Hepatocyte (in vitro differentiated cells): ENCODE data around the gene TANC1. TPM values are rescaled to one million over a fixed set of nuclear protein-coding genes. Genes with fewer than 3 reads are reported as not detected.

Experiments
- DNase-seq: peaks from one replicate; pipeline ENCODE4 v3.0.0-alpha.2; 2016; ENCODE audit warnings: low spot score
- H2AFZ ChIP-seq: fragments of 200-600 bp; sonication (generic); 2 replicates; pipeline ENCODE4 v1.6.0; 2016; ENCODE audit warnings: antibody characterized with exemption, mild to moderate bottlenecking
- H3K27ac ChIP-seq: fragments of 200-600 bp; sonication (generic); 2 replicates; pipeline ENCODE4 v1.5.1; 2016; ENCODE audit warnings: mild to moderate bottlenecking
- H3K27me3 ChIP-seq: fragments of 200-600 bp; sonication (generic); 2 replicates; pipeline ENCODE4 v1.6.1; 2016
- H3K36me3 ChIP-seq: fragments of 200-600 bp; sonication (generic); replicated peaks from 2 replicates; pipeline ENCODE4 v1.5.1; 2016; ENCODE audit warnings: low read depth; ENCODE audit not compliant: insufficient read depth
- H3K4me1 ChIP-seq: fragments of 200-600 bp; sonication (generic); 2 replicates; pipeline ENCODE4 v1.5.1; 2016; ENCODE audit warnings: mild to moderate bottlenecking, moderate library complexity; ENCODE audit not compliant: insufficient read depth
- H3K4me2 ChIP-seq: fragments of 200-600 bp; sonication (generic); 2 replicates; pipeline ENCODE4 v1.6.0; 2016
- H3K4me3 ChIP-seq: fragments of 200-600 bp; sonication (generic); 2 replicates; pipeline ENCODE4 v1.5.1; 2016; ENCODE audit warnings: mild to moderate bottlenecking
- H3K79me2 ChIP-seq: fragments of 200-600 bp; sonication (generic); 2 replicates; pipeline ENCODE4 v1.6.0; 2017; ENCODE audit warnings: mild to moderate bottlenecking
- H3K9me2 ChIP-seq: fragments of 200-600 bp; sonication (generic); replicated peaks from 2 replicates; pipeline ENCODE4 v1.6.0; 2017; ENCODE audit warnings: mild to moderate bottlenecking; ENCODE audit not compliant: insufficient read depth
- H3K9me3 ChIP-seq: fragments of 200-600 bp; sonication (generic); 2 replicates; pipeline ENCODE4 v1.5.1; 2016; ENCODE audit warnings: low read depth, mild to moderate bottlenecking
- H4K20me1 ChIP-seq: fragments of 200-600 bp; sonication (generic); 2 replicates; pipeline ENCODE4 v1.6.0; 2016; ENCODE audit warnings: mild to moderate bottlenecking; ENCODE audit not compliant: insufficient read depth, poor library complexity, severe bottlenecking
- CTCF ChIP-seq: fragments of 200-600 bp; sonication (generic); IDR thresholded peaks from 2 replicates; pipeline ENCODE4 v1.5.1; 2016; ENCODE audit warnings: antibody characterized with exemption, mild to moderate bottlenecking; ENCODE audit not compliant: poor library complexity
- EZH2 ChIP-seq: fragments of 200-600 bp; sonication (generic); IDR thresholded peaks from 2 replicates; pipeline ENCODE4 v1.6.1; 2016; ENCODE audit warnings: antibody characterized with exemption, mild to moderate bottlenecking, borderline replicate concordance
- EZH2phosphoT487 ChIP-seq: fragments of 200-600 bp; sonication (generic); IDR thresholded peaks from one replicate; pipeline ENCODE4 v1.6.1; 2018; ENCODE audit warnings: antibody characterized with exemption, mild to moderate bottlenecking, low read depth, moderate library complexity; ENCODE audit not compliant: unreplicated experiment, severe bottlenecking
- WGBS: methylation state at CpG from one replicate; pipeline ENCODE4 v1.1.6; 2016; ENCODE audit warnings: low lambda C conversion rate; ENCODE audit errors: missing lambda C conversion rate; 5-methylcytosine and 5-hydroxymethylcytosine counted together
- polyA plus RNA-seq: library from polyadenylated mRNA; unstranded; fragments of >200 nt; fragmentation: Nextera tagmentation; extraction: Ambion mirVana; gene quantifications from 2 replicates; pipeline ENCODE4 v1.2.1, GENCODE V29; 2016
- total RNA-seq: library from RNA; depleted of rRNA; stranded (reverse); fragments of >200 nt; gene quantifications from 2 replicates; pipeline ENCODE4 v1.2.3, GENCODE V29; 2014

TANC1 gene
- total and polyA plus RNA-seq, 2 experiments from 2014 or later = 8.3 to 18.5 TPM

- no peak for DNase-seq
- Histone ChIP-seq H3K79me2 (peaks cover 37% of the 10 kb centered on the region), H3K36me3 (no peaks in the 10 kb centered on the region), H3K9me3 (no peaks in the 10 kb centered on the region), H2AFZ (no peak overlapping the region), H4K20me1 (no peaks in the 10 kb centered on the region), H3K27ac (peak overlapping the region; percentile 11), H3K9me2 (no peaks in the 10 kb centered on the region), H3K27me3 (no peaks in the 10 kb centered on the region), H3K4me2 (peak overlapping the region; percentile 10), H3K4me3 (no peak overlapping the region), H3K4me1 (peaks cover 31% of the 10 kb centered on the region)
- 44% methylated on average over 3 of the region's 3 CpGs for WGBS
- TF ChIP-seq EZH2phosphoT487 (no peak), EZH2 (no peak), CTCF (no peak)
These were observed 130.5 kb downstream of the TANC1 start for GRCh38 chr2:159098921-159099411.

GRCh38 chr2:159101755-159102489 is 133.5 kb downstream of the TANC1 start:
- Histone ChIP-seq H3K4me1 (peaks cover 17% of the 10 kb centered on the region), H4K20me1 (no peaks in the 10 kb centered on the region), H3K9me2 (no peaks in the 10 kb centered on the region), H3K27me3 (no peaks in the 10 kb centered on the region), H3K4me2 (no peak overlapping the region), H3K79me2 (peaks cover 25% of the 10 kb centered on the region), H2AFZ (no peak overlapping the region), H3K36me3 (no peaks in the 10 kb centered on the region), H3K4me3 (no peak overlapping the region), H3K9me3 (no peaks in the 10 kb centered on the region), H3K27ac (no peak overlapping the region)
- 96% methylated on average over 8 of the region's 8 CpGs for WGBS
- no peak for DNase-seq
- no peak for TF ChIP-seq EZH2

GRCh38 chr2:159103411-159103810 is 135.0 kb downstream of the TANC1 start:
- no peaks in the 10 kb centered on the region for H4K20me1 ChIP-seq
- H3K36me3 ChIP-seq = no peaks in the 10 kb centered on the region
- WGBS = no CpG with 5 or more reads among the region's 5 CpGs
- H3K9me2 ChIP-seq = no peaks in the 10 kb centered on the region
- no peak overlapping the region for H3K4me2 ChIP-seq
- no peaks in the 10 kb centered on the region for H3K9me3 ChIP-seq
- H3K79me2 ChIP-seq = peaks cover 22% of the 10 kb centered on the region
- H3K27me3 ChIP-seq = no peaks in the 10 kb centered on the region
- no peak overlapping the region for H2AFZ ChIP-seq
- no peak overlapping the region for H3K27ac ChIP-seq
- H3K4me1 ChIP-seq = peaks cover 12% of the 10 kb centered on the region
- no peak for DNase-seq
- no peak overlapping the region for H3K4me3 ChIP-seq
- TF ChIP-seq CTCF = no peak

GRCh38 chr2:159106109-159106508 is 137.7 kb downstream of the TANC1 start:
- Histone ChIP-seq H2AFZ (no peak overlapping the region), H3K4me2 (no peak overlapping the region)
- 77% methylated on average over 5 of the region's 5 CpGs for WGBS

More at GRCh38 chr2:159106109-159106508, 137.7 kb downstream of the TANC1 start:
- Histone ChIP-seq H3K4me3 (no peak overlapping the region), H3K4me1 (no peaks in the 10 kb centered on the region), H4K20me1 (no peaks in the 10 kb centered on the region), H3K9me2 (no peaks in the 10 kb centered on the region), H3K36me3 (no peaks in the 10 kb centered on the region), H3K79me2 (peaks cover 14% of the 10 kb centered on the region), H3K27me3 (no peaks in the 10 kb centered on the region), H3K9me3 (no peaks in the 10 kb centered on the region), H3K27ac (no peak overlapping the region)
- TF ChIP-seq CTCF (no peak), EZH2 (no peak), EZH2phosphoT487 (no peak)
- DNase-seq = no peak
